GM18907 (cell line): Measurements from ENCODE around the gene ITFG1.

Source experiments
- ATAC-seq: cut with Tn5 transposase; IDR thresholded peaks from one replicate; pipeline ENCODE4 v1.9.1; 2021; ENCODE audit warnings: mild to moderate bottlenecking, moderate library complexity; ENCODE audit not compliant: unreplicated experiment

ITFG1 gene

DNA sequence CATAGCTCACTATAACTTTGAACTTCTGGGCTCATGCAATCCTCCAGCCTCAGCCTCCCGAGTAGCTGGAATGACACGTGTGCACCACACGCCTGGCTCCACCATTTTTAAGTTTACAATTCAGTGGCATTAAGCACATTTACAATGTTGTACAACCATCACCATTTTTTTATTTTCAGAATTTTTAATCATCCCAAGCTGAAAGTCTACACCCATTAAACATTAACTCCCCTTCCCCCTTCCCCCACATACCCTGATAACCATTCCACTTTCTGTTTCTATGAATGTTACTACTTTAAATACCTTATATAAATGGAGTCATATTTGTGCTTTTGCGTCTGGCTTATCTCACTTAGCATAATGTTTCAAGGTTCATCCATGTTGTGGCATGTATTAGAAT, 335.1 kb downstream of the ITFG1 start:
- ATAC-seq: no peak

DNA sequence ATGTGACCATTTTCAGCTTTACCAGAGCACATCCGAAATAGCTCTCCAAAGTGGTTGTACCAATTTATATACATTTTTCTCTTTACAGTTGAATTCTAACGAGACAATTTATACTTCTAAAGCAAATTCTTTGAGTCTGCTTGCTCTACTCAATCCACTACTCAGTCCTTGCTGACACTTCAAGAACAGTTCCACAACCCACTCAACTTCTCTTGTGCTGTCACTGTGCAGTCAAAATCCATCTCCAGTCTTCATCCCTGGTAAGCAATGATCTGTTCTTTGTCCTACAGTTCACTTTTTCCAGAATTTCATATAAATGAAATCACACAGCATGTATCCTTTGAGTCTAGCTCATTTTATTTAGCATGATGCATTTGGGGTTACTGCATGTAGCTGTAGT, 347.7 kb downstream of the ITFG1 start:
- ATAC-seq: no peak

DNA sequence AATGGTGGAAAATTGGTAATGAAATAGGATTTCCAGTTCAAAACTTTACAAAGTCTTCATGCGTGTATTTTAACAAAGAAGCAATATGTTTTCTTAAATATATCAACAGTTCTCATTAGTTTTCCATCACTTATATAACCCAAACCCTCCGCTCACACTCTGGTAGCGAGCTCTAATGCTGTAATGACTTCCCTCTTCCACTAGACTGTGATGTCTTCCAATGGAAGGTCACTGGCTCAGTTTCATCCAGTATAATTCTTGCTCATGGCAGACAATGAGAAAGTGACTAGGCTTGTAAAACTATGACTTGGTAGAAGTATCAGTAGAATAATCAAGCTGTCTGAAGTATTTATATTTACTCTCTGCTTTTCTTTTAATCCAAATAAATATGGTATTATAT, 349.9 kb downstream of the ITFG1 start:
- ATAC-seq: no peak

DNA sequence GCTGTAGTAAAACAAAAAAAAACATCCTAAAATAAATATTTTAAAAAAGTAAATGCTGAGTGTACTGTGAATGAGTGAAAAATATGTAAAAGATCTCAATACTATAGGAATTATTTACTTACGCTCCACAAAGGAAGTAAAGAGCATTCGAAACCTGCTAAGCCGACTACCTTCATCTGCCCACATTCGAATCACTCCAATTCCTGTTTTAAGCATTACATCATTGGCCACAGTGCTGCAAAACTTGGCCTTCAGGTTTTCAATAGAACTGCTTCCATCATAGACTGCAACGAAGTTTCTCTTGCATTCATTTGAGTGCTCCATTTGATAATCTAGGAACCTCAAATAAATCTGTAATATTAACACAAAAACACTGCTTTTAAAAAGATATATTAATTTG, 351.5 kb downstream of the ITFG1 start:
- ATAC-seq: no peak
